DOHH2 (cell line): ENCODE data around the gene FOXK2.

Source experiments
- EZH2phosphoT487 ChIP-seq: fragments of 200-600 bp; sonication (generic); IDR thresholded peaks from 2 replicates; pipeline ENCODE4 v1.6.1; 2017; ENCODE audit warnings: borderline replicate concordance, mild to moderate bottlenecking, antibody characterized with exemption, low read length, moderate library complexity, mixed read lengths
- TF ChIP-seq, protein P1 (sequence below): fragments of 200-600 bp; sonication (generic); IDR thresholded peaks from one replicate; pipeline ENCODE4 v1.5.1; 2014; ENCODE audit warnings: antibody characterized with exemption, mild to moderate bottlenecking, low read depth, low read length; ENCODE audit not compliant: poor library complexity, severe bottlenecking

GRCh38 chr17:82493226-82493781 is 26.2 kb upstream of the FOXK2 start:
- TF ChIP-seq EZH2phosphoT487: no peak
- TF ChIP-seq, protein P1, sequence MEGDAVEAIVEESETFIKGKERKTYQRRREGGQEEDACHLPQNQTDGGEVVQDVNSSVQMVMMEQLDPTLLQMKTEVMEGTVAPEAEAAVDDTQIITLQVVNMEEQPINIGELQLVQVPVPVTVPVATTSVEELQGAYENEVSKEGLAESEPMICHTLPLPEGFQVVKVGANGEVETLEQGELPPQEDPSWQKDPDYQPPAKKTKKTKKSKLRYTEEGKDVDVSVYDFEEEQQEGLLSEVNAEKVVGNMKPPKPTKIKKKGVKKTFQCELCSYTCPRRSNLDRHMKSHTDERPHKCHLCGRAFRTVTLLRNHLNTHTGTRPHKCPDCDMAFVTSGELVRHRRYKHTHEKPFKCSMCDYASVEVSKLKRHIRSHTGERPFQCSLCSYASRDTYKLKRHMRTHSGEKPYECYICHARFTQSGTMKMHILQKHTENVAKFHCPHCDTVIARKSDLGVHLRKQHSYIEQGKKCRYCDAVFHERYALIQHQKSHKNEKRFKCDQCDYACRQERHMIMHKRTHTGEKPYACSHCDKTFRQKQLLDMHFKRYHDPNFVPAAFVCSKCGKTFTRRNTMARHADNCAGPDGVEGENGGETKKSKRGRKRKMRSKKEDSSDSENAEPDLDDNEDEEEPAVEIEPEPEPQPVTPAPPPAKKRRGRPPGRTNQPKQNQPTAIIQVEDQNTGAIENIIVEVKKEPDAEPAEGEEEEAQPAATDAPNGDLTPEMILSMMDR: no peak
